Ovary (tissue), 3 donors: Measurements from ENCODE around the gene PARD6B.

Experiments used
- EP300 ChIP-seq: sonication (generic); formaldehyde crosslinking; IDR thresholded peaks from one replicate; pipeline ENCODE4 v1.6.1; 2017; ENCODE audit warnings: antibody characterized with exemption
- POLR2A ChIP-seq: fragments of 450-650 bp; IDR thresholded peaks from one replicate; pipeline ENCODE4 v1.6.1; 2017; ENCODE audit warnings: antibody characterized with exemption, mild to moderate bottlenecking, moderate library complexity
- TF ChIP-seq, protein P1 (sequence below), 3 donors: fragments of 450-650 bp in 2 of 3; fragments of 200-600 bp in 1 of 3; IDR thresholded peaks; one replicate each; pipeline versions ENCODE4 v1.5.1 to v1.8.0; 2016 to 2022; ENCODE audit warnings: antibody characterized with exemption in 3 of 3, mild to moderate bottlenecking in 1 of 3
- donor health status: DM: no; HTN: no; CAD: no.

DNA sequence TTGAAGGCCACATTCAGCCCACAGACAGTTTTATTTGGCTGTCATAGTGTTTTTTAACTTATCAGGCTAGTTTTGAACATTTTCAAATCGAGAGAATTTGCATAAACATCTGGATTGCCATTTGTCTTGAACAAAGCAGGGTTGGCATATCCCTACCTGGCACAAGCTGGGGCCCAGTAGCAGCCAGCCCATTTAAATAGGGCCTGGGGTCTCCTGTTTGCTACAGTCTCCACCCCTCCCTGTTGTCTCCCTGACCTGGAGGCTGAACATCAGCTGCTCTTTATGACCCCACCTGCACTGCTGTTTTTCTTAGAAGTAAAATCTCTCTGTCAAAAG lies 73.9 kb downstream of the PARD6B start:
- TF ChIP-seq, protein P1, sequence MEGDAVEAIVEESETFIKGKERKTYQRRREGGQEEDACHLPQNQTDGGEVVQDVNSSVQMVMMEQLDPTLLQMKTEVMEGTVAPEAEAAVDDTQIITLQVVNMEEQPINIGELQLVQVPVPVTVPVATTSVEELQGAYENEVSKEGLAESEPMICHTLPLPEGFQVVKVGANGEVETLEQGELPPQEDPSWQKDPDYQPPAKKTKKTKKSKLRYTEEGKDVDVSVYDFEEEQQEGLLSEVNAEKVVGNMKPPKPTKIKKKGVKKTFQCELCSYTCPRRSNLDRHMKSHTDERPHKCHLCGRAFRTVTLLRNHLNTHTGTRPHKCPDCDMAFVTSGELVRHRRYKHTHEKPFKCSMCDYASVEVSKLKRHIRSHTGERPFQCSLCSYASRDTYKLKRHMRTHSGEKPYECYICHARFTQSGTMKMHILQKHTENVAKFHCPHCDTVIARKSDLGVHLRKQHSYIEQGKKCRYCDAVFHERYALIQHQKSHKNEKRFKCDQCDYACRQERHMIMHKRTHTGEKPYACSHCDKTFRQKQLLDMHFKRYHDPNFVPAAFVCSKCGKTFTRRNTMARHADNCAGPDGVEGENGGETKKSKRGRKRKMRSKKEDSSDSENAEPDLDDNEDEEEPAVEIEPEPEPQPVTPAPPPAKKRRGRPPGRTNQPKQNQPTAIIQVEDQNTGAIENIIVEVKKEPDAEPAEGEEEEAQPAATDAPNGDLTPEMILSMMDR (IDR thresholded peaks at IDR 0.05), result no peak
- TF ChIP-seq POLR2A (no peak), EP300 (no peak)
